Stimulated activated CD4-positive, alpha-beta T cell treated with anti-CD3 and anti-CD28 coated beads, Interleukin-2, amount 100 ng/mL, for 4 hours (primary cell): ENCODE results near the gene STX8.

Experiments
- DNase-seq: peaks from one replicate; pipeline ENCODE4 v3.0.0-alpha.2; 2020; ENCODE audit warnings: low read depth

The STX8 gene

DNA sequence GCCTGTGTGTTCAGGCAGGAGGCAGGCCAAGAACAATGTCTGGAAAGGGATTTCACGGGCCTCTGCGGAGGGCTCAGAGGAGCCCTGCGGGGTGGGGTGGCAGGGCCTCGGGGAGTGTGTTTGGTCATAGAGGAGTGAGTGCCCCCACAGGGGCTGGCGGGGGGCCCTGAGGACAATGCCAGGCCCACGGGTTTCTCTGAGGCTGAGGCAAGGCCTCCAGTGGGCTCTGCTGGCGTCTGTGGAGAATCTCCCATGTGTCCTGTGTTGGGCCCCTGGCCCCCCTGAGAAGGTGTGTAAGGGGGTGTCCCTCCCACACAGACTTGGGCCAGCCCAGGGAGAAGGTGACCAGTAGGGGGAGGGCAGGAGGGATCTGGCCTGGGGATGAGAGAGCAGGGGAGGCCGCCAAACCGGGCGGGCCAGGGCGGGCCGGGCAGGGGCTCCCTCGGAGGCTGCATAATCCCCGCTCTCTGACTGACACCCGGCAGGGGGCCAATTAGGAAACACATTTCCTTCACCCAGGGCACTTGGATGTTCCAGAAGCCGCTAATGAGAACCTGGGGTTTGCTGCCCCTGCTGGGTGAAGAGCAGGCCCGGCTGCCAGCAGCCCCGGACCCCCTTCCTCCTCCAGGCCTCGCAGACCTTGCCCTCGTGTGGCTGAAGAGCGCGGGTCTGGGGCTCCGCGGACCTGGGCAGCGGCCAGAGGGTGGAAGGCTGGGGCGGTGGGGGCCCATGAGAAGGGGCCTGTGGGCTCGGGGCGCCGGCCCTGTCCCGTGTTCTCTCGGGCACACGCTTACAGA is 350.1 kb downstream of the STX8 start:
- DNase-seq: no peak

DNA sequence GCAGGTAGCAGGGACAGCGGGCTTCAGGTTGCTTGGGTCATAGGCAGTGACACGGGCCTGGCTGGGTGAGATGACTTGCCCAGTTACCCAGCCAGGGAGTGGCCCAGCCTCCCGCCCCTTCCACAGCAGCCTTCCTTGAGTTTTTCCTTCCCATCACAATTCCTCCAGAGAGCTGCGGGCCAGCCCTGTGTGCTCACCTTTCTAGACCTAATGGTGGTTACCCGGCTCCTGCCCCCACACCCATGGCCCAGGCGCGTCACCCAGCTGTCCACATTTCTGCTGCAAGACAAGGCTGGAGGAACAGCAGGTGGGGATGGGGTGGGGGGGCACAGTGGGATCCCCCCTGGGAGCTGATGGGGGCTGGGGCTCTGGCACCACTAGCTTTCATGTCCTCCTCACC is 351.1 kb downstream of the STX8 start:
- no peak for DNase-seq

DNA sequence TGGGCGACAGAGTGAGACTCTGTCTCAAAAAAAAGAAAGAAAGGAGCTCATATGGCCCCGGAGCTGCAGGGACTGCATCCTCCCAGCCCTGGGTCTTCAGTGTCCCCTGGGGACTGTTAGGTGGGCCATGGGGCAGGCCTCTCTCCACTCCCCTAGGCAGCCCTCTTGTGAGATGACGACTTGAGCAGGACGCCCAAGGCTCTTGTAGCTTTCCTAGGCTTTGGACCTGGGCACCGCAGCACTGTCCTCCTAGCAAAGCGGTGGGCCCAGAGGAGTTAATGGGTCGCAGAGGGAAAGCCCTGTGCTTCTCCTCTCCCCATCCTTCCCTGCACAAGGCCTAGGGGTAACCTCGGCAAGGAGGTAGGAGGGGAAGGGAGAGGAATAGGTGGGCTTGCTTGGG is 352.1 kb downstream of the STX8 start:
- DNase-seq: no peak

DNA sequence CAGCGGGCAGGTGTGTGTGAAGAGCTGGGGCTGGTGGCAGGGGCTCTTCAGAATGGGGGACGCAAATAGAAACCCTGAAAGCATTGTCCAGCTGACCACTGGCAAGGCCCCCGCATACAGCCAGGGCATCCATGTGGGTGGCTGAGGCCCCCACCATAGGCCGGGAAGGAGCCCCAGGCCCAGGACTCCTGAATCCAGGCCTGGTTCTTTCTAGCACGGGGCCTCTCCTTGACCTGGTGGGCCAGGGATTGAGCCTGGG is 353.8 kb downstream of the STX8 start:
- no peak for DNase-seq

DNA sequence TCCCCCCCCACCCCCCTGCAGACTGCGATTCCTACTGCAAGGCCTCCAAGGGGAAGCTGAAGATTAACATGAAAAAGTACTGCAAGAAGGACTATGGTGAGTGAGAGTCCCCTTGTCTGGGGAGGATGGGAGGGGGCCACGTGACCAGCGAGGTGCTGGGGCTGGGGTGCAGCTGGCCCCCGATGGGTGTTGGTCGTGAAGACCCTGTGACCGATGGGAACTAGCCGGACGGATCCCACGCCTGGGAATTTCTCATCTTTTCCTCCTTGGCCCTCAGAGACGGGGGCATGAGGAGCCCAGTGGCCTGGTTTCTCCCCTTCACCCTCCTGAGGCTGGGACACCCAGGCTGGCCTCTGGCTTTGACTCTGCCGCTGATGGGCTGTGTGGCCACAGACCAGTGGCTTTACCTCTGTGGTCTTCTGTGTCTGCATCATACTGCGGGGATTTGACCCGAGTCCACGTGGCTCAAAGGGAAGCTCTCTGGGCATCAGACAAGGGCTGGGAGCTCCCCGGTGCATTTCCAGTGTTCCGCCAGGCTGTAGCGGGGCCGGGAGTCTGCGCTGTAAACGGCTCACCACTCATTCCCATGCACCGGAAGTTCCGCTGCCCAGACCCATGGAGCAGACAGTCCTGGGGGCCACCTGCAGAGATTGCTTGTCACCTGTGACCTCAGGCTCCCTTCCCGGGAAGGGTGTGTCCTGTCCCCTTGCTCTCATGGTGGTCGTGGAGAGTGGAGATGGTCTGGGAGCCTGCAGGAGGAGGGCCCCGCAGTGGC is 354.3 kb downstream of the STX8 start:
- DNase-seq: no peak

DNA sequence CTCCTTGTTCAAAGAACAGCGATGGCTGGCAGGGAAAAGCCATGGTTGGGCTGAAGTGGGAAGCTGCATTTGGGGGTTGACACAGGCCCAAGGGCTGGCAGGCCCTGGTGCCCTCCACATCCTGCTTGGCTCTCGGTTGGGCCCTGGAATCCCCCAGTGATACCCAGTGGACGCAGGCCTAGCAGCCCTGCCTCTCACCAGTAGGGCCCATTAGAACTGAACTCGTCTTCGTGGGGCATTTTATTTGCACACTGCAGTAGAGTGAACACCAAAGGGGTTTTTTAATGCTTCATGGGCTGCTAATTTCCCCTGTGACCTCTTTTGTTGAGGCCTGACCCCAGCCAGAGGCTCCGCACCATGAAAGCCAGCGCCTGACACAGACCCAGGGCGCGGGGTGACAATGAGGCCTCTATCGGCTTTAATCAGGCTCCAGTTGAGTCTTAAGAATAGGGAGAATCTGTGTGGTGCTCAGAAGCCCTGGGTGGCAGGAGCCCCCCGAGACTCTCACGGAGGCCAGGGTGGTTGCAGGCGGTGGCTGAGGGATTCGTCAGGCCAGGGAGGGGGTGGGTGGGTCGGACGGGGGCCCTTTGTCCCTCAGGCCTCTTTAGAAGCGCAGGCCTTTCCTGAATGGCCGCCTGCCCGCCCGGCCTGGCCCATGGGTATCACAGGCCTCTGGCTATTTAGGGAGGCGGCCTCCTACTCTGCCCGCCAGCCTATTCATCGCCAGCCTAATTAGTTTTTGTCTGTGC is 355.0 kb downstream of the STX8 start:
- DNase-seq: no peak

DNA sequence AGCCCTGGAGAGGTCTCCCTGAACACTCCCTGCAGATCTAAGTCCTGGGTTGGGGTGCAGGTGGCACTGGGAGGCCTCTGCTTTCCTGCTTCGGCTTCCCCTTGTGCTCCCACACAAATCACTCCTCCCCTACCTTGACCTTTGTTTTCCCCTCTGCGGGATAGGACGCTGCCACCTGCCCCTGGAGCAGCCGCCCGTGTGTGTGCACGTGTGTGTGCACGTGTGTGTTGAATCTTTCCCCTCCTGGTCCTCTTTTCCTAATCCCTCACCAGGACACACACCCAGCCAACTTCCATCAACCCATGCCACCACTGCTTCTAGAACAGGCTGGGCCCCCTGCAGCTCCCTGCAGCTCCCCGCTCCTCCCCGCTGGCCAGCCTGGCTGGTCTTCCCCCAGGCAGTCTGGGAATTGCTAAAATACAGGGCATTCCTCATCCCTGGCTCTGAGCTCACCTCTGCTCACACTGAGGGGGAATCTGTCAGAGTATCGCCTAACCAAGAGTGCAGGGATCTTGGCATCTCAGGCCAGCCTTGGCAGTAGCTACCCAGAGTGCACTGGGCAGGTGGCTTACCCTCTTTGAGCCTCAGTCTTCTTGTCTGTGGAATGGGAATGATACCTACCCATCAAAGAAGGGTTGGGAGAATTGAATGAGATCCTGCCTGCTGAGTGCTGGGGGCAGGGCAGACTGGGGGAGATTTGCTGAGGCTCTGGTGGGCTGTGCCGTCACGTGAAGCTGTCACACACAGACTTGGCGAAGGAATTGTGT is 355.8 kb downstream of the STX8 start:
- no peak for DNase-seq

DNA sequence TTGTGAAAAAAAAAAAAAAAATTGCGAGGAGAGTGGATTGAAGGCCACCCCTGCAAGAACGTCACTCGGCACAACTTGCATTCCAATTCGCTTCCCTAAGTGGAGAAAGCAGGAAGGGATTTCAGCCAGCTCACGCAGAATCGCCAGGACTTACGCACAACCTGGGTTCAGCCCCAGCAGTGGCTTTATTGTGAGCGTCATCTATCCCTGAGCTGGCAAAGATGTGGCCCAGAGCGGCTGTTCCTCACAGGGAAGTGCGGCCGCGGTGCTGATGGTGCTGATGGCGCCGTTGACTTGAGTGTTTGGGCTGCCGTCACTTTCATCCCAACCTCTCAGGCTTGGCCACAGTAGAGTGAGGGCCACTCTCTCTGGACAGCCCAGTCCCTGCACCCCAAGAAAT is 356.7 kb downstream of the STX8 start:
- DNase-seq: no peak

DNA sequence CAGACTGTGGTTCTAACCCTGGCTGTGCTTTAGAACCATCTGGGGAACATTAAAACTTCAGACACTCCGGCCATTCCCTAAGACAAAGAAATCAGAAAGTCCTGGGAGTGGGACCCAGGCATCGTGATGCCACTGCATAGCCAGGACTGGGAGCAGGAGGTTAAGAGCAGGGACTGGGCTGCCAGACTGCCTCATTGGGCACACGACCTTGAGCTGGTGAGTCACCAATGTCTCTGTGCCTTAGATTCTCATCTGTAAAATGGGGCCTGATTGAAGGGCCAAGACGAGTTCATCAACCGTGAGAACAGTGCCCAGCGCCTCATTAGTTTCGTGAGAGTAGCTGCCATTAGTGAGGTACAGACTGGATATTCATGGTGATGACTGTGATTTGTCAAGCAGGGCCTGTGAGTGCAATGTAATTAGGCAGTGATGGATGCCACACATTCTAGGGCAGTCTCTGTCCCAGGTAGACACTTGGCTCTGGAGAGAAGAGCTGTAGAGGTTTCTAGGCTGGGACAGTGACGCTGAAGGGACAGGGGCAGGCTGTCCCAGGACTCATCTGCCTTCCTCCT is 357.5 kb downstream of the STX8 start:
- DNase-seq: no peak

DNA sequence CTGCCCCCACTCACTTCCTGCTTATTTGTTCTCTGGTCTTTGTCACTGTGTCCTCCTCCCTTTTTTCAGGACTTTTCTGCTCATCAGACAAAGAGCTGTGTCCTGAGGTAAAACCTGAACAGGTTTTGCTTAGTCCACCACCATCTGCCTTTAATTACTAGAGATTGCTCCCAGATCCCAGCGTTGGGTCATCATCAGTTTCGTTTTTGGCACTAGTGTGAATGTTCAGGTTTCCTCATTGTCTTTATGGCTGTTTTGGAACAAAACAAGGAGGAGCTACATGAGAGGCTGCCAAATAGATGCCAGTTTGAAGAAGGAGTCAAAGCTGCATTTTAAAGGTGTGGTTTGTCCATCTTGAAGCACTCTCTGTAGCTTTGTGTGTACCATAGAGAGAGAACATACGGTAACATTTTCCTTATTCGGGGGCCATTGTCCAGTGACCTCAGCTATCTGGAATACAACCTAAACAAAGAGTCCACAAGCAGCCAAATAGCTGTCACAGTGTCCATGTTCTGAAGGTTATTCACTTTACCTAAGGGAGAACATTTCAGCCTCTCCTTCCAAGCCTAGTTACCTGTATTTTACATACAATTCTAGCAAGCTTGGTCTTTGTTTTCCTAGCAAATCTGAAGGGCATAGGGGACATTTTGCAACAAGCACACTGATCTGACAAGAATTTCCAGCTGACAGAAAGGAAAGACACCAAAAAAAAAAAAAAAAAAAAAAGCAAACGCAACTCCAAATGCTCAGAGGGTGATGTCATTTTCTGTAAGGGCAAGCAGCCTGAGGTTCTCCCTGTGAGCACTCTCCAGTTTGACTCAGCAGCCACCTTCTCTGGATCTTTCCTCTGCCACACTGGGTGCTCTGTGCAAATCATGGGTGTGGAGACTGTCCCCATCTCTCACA is 358.2 kb downstream of the STX8 start:
- DNase-seq: no peak

DNA sequence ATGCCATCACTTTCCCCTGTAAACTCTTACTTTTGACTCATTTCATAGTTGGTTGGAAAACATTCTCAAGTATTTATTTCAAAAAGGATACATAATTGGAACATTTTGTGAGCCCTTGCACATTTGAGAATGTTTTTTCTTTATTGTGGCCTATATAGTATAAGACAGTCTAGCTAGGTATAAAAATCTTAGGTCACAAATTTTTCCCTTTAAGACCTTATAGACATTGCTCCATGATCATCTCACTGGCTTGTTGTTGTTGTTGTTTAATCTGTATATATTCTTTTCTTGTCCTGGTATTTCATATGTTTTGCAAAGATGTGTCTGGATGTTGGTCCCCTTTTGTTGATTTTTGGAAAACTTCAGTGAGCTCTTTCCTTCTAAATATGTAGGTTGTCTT is 360.2 kb downstream of the STX8 start:
- DNase-seq: no peak

DNA sequence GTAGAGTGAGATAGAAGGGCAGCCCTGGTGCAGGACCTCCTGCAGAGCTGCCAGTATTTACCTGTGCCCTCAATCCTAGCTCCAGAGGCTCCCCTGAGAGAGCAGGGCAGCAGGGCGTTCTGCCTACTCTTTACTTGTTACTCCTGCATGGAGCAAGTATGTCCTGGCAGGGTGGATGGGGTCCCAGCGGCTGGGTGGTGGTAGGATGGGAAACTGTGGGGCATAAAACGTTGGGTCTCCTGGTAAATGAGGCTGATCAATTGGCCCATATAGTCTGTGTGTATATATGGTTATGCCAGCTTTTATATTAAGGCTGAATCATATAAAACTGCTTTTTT is 362.3 kb downstream of the STX8 start:
- no peak for DNase-seq

DNA sequence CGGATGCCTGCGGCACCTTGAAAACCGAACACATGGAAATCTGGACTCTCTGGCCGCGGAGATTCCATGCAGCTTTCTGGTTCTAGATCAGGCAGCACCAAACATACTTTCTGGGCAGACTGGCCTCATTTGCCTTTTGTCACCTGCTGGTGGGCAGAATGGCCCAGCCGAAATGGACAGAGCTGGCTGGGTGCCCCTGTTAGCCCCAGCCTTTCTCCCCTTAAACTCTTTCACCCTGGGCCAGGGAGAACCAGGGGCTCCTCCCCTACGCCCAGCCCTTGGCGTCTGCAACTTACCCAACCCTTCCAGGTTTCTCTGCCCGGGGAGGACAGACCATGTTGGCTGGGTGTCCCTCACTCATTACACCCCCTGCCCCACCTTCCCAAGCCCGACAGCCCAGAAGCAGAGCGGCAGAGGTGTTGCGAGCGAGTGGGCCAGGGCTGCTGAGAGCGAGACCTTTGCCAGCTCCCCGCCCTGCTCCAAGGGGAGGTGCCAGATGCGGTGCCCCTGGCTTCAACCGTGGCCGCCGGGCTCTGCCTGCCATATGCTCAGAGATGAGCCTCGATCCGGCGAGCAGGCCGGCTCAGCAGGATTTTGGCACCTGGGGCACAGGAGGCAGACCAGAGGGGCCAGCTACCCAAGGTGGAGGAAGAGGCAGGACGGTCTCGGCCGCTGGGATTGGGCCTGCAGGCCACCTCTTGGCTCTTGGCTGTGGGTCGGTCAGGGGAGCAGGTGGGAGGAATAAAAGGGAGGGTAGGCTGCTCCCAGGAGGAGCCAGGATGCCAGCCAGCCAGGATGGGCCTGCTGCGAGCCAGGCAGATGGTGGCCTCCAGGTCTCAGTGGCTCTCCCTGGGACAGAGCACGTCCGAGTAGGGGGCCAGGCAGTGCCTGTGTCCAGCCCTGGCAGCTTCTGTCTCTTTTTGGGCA is 363.0 kb downstream of the STX8 start:
- no peak for DNase-seq

DNA sequence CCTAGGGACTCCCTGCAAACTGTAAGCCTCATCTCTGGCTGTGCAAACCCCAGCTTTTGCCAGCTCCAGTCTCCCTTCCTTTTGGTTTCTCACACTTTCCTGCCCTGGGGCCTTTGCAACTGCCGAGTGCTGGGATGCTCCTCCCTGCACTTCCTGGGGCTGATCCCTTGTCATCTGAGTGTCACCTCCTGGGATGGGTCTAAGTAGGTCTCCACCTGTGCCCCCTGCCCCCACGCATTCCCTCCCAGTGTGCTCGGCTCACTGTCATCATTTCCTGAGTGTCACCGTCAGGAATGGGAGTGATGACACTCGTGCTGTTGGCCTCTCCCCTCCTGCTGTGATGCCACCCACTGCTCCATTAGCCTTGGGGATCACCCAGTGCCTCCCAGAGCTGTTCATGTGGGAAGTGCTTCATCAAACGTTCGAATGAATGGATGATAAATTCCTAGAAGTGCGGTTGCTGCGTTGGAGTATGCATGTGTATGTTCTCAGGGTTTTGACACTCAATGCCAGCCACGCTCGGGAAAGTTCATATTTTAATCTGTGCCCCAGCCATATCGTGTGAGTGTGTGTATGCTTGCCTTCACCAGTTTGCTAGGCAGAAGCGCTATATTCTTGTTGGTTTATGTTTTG is 364.4 kb downstream of the STX8 start:
- DNase-seq: no peak

DNA sequence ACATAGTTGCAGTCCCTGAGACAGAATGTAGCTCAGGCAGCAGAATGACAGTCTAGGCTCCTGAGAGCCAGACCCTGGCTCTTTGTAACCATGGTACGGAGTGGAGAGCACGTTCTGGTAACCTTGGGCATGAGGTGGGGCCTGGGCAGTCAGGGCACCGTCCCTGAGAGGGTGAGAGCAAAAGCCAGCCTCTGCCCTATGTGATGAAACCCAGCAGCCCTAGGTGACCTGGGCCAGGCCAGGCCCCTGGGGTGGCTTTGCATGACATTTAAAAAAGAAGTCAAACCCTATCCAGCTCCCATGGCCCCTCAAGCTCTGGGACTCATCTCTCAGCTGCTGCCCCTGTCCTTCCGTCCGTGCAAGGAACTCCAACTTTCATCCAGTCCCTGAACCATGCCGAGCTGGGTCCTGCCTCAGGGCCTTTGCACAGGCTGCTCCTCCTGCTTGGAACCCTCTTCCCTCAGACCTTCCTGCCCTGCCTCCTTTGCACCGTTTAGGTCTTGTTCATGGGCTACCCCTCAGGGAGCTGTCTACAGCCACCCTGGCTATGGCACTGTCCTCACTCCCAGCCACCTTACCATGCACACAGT is 365.7 kb downstream of the STX8 start:
- DNase-seq: no peak

DNA sequence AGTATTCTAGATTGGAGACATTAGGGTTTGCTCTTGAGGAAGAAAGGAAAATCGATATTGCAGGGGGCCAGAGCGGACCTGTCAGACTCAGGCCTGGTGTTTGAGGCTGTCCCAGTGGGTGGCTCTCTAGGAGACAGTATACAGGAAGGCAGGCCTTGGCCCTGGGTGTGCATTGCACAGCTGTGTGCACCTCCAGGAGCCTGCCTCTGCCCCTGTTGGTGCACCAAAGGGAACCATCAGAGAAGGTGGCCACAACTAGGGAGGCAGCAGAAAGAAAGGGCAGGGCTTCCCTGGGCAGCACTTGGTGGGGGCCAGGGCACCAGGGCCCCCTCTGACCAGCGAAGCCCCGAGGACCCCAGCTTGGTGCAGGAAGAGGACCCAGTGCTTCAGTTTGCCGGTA is 366.3 kb downstream of the STX8 start:
- DNase-seq: no peak

DNA sequence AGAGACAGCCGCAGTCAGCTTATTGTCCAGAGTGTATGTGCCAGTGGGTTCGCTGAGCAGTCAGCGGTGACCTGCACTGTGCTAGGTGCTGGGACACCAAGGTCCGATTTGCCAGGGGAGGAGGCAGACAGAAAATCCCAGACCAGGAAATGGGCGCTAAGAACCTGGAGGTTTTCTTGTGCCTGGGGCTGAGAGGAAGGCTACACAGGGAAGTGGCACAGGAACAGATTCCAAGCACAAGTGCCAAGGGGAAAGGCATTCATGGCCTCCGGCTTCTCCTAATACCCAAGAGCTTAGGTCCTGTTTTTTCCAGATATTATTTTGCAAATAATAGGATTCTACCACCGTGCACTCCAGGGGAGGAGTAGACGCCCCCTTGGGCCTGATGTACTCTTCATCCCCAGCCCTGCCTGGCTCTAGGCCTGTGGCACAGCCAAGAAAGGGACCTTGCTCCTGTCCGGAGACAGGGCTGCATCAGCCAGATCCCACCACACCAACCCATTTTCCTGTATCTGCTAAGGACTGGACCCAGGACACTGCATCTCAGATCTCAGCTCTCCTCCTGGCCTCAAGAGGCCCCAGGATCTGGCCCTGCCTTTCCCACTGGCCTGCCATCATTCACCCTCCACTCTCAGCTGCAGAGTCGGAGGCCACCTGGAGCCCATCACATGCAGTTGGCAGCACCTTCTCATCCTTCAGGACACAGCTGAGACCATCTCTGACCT is 367.1 kb downstream of the STX8 start:
- DNase-seq: no peak

DNA sequence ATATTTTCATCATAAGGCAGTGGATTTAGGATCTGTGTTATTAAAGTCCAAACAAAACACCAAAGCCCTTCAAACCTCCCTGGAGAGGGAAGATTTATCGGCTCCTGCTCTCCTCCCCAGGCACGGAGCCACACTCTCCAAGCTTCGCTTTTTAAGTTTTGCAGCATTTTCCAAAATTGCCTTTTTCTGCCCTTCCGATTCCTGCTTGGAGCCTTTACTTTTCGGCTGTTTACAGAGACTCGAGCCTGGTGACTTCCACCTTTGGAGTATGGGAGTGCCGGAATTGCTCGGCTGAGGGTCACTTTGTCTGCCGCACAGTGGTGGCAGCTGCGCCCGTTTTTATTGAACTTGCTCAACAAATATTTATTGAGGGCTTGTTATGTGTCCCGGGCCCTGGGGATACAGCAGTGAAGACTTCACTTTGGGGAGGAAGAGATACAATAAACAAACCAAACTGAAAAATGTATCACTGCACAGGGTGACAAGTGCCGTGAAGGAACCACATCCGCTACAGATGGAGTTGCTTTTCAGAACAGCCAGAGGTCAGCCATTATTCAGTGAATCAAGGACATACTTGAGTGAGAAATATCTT is 368.8 kb downstream of the STX8 start:
- DNase-seq: no peak
